Nephron progenitor cell (in vitro differentiated cells): ENCODE data around the gene PRDM16.

Source experiments
- DNase-seq: peaks from one replicate; pipeline ENCODE4 v3.0.0; 2021
- H3K27ac Mint-ChIP-seq: 2 replicates; pipeline ENCODE4 v1.8.0; 2021; ENCODE audit warnings: mild to moderate bottlenecking, moderate library complexity, mixed read lengths
- H3K27me3 Mint-ChIP-seq: 2 replicates; pipeline ENCODE4 v1.8.0; 2021; ENCODE audit warnings: mild to moderate bottlenecking, low read depth, mixed read lengths; ENCODE audit not compliant: poor library complexity
- H3K36me3 Mint-ChIP-seq: 2 replicates; pipeline ENCODE4 v1.8.0; 2021; ENCODE audit warnings: low read depth, mixed read lengths
- H3K4me1 Mint-ChIP-seq: 2 replicates; pipeline ENCODE4 v1.8.0; 2021; ENCODE audit warnings: mixed read lengths
- H3K4me3 Mint-ChIP-seq: 2 replicates; pipeline ENCODE4 v1.8.0; 2021; ENCODE audit warnings: mild to moderate bottlenecking, moderate library complexity, mixed read lengths
- H3K9me3 Mint-ChIP-seq: 2 replicates; pipeline ENCODE4 v1.8.0; 2021; ENCODE audit warnings: mild to moderate bottlenecking, moderate library complexity, mixed read lengths
- CTCF ChIP-seq: fragments of 200-600 bp; sonication (generic); IDR thresholded peaks from 2 replicates; pipeline ENCODE4 v1.5.0; 2021; ENCODE audit warnings: antibody characterized with exemption

PRDM16 gene

GRCh38 chr1:3364983-3365382, 296.0 kb downstream of the PRDM16 start:
- H3K27me3 Mint-ChIP-seq, result peaks cover 75% of the 10 kb centered on the region
- peaks cover 62% of the 10 kb centered on the region for H3K4me1 Mint-ChIP-seq
- no peak for DNase-seq
- no peak for TF ChIP-seq CTCF
- H3K27ac Mint-ChIP-seq, result no peak overlapping the region
- H3K9me3 Mint-ChIP-seq, result no peaks in the 10 kb centered on the region
- H3K36me3 Mint-ChIP-seq, result no peaks in the 10 kb centered on the region
- no peak overlapping the region for H3K4me3 Mint-ChIP-seq

GRCh38 chr1:3365523-3366125, 296.6 kb downstream of the PRDM16 start:
- H3K4me1 Mint-ChIP-seq, result peaks cover 60% of the 10 kb centered on the region
- H3K4me3 Mint-ChIP-seq, result no peak overlapping the region
- no peaks in the 10 kb centered on the region for H3K9me3 Mint-ChIP-seq
- no peak for TF ChIP-seq CTCF
- H3K27me3 Mint-ChIP-seq, result peaks cover 77% of the 10 kb centered on the region
- peak; percentile 66 for DNase-seq
- H3K27ac Mint-ChIP-seq, result no peak overlapping the region
- H3K36me3 Mint-ChIP-seq, result no peaks in the 10 kb centered on the region

DNA sequence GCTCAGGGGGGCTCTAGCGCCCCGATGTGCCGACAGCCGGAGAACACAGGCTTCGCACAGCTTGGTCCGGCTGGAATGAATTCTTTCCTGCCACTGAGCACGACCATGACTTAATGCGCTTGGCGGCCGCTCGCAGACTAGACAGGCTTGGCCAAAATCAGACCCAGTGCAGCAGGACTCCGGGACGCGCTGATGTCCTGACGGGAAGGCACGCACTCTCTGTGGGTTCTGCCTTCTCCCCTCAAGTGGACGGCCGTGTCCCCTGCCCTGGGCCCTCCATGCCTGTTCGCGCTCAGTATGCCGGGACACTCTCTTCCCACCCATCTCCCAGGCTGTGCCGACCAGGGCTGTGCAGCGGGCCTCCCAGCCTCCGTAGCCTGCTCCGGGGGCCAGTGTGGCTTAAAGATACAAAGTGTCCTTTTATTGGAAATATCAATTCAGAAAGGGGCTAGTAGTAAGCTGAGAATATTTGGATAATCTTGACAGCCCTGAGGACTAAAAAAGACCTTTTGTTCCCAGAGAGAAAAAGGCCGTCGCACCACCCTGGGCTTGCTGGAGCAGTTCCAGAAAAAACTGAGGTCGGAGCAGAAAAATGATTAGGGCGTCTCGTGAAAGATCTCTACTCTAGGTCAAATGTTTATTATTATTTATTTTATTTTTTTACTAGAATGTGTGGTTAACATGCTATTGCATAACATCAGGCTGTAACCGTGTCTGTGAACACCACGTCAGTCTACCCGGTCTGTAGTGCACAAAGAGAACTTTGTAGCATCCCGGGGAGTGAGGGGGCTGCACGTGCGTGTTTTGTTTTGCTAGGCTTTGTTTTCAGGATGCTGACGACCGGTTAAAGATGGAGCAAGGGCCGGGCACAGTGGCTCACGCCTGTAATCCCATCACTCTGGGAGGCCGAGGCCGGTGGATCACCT, 297.4 kb downstream of the PRDM16 start:
- H3K4me1 Mint-ChIP-seq, result peaks cover 59% of the 10 kb centered on the region
- H3K27ac Mint-ChIP-seq, result no peak overlapping the region
- TF ChIP-seq CTCF, result no peak
- H3K27me3 Mint-ChIP-seq, result peaks cover 73% of the 10 kb centered on the region
- H3K9me3 Mint-ChIP-seq, result no peaks in the 10 kb centered on the region
- no peak for DNase-seq
- H3K36me3 Mint-ChIP-seq, result no peaks in the 10 kb centered on the region
- no peak overlapping the region for H3K4me3 Mint-ChIP-seq

DNA sequence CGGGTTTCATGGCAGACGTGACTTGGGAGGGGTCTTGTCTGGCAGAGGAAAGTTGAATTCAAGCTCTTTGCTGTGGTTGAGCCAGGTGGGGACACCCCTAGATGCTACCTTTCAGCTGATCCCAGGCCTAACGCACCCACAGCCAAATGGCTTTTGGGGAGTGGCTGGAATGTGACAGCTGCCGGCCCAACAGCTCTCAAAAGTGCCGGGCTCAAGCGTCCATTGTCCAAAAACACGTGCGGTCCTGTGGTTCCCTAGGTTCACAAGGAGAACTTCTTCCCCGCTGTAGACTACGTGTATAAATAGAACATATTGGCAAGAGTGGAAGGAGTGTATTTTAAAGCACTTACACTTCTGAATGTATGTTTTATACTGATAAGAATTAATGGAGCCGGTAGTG, 298.4 kb downstream of the PRDM16 start:
- no peak for DNase-seq
- no peak overlapping the region for H3K4me3 Mint-ChIP-seq
- no peak for TF ChIP-seq CTCF
- peaks cover 72% of the 10 kb centered on the region for H3K27me3 Mint-ChIP-seq
- H3K4me1 Mint-ChIP-seq, result peaks cover 50% of the 10 kb centered on the region
- no peak overlapping the region for H3K27ac Mint-ChIP-seq
- no peaks in the 10 kb centered on the region for H3K9me3 Mint-ChIP-seq
- H3K36me3 Mint-ChIP-seq, result no peaks in the 10 kb centered on the region

GRCh38 chr1:3368059-3368458, 299.1 kb downstream of the PRDM16 start:
- Mint-ChIP-seq H3K4me3 (no peak overlapping the region), H3K27me3 (peaks cover 70% of the 10 kb centered on the region), H3K4me1 (peaks cover 50% of the 10 kb centered on the region), H3K9me3 (no peaks in the 10 kb centered on the region), H3K27ac (no peak overlapping the region), H3K36me3 (no peaks in the 10 kb centered on the region)
- TF ChIP-seq CTCF, result no peak
- no peak for DNase-seq
